PC-9 (cell line): ENCODE results near the gene BCL2L12. TPM values are rescaled to one million over a fixed set of nuclear protein-coding genes. Genes with fewer than 3 reads are reported as not detected.
A peak's percentile ranks its signal among the peaks of the same experiment; 100 is the strongest.

Experiments
- BruUV-seq: library from RNA; stranded (reverse); fragments of 400-500 nt; replicated peaks from 2 replicates; lab custom pipeline; 2021; lab: Mats Ljungman, UMichigan
- CTCF ChIA-PET: fragments of 300-600 bp; sonication (Branson Sonifier 250); formaldehyde crosslinking; loops from one replicate; lab custom pipeline; 2022; ENCODE audit warnings: antibody characterized with exemption; lab: Charles Lee
- POLR2A ChIA-PET: fragments of 300-600 bp; sonication (Branson Sonifier 250); formaldehyde crosslinking; loops from one replicate; lab custom pipeline; 2022; ENCODE audit warnings: antibody characterized with exemption; ENCODE audit not compliant: unreplicated experiment; lab: Charles Lee
- DNase-seq, 2 experiments: peaks; one replicate each; pipeline versions ENCODE4 v3.0.0 to v3.0.0-alpha.2; 2015 to 2022; ENCODE audit warnings: mixed read lengths in 1 of 2
- H2AFZ ChIP-seq: fragments of 200-600 bp; sonication (generic); 2 replicates; pipeline ENCODE4 v1.8.1; 2017; ENCODE audit warnings: antibody characterized with exemption
- H3F3A ChIP-seq: fragments of 200-600 bp; sonication (generic); 2 replicates; pipeline ENCODE4 v1.8.1; 2017; ENCODE audit warnings: antibody characterized with exemption, mild to moderate bottlenecking, low read depth; ENCODE audit not compliant: insufficient read depth
- H3K27ac ChIP-seq: fragments of 200-600 bp; sonication (generic); 2 replicates; pipeline ENCODE4 v1.6.1; 2016; ENCODE audit warnings: mixed run types
- H3K27me3 ChIP-seq: fragments of 200-600 bp; sonication (generic); 2 replicates; pipeline ENCODE4 v1.6.1; 2016; ENCODE audit warnings: low read depth, mixed run types; ENCODE audit not compliant: insufficient read depth
- H3K36me3 ChIP-seq: fragments of 200-600 bp; sonication (generic); 2 replicates; pipeline ENCODE4 v1.6.1; 2016; ENCODE audit warnings: low read depth, mixed run types
- H3K4me1 ChIP-seq: fragments of 200-600 bp; sonication (generic); replicated peaks from 2 replicates; pipeline ENCODE4 v1.6.1; 2016; ENCODE audit warnings: mixed run types; ENCODE audit not compliant: insufficient read depth
- H3K4me2 ChIP-seq: fragments of 200-600 bp; sonication (generic); 2 replicates; pipeline ENCODE4 v1.6.1; 2017; ENCODE audit warnings: mixed run types
- H3K4me3 ChIP-seq: fragments of 200-600 bp; sonication (generic); 2 replicates; pipeline ENCODE4 v1.6.1; 2016; ENCODE audit warnings: mixed run types
- H3K79me2 ChIP-seq: fragments of 200-600 bp; sonication (generic); 2 replicates; pipeline ENCODE4 v1.6.1; 2017; ENCODE audit warnings: low read depth, mixed run types
- H3K9me2 ChIP-seq: fragments of 200-600 bp; sonication (generic); 2 replicates; pipeline ENCODE4 v1.8.1; 2017; ENCODE audit warnings: mild to moderate bottlenecking; ENCODE audit not compliant: insufficient read depth
- H3K9me3 ChIP-seq: fragments of 200-600 bp; sonication (generic); 2 replicates; pipeline ENCODE4 v1.8.1; 2016; ENCODE audit warnings: low read depth; ENCODE audit not compliant: insufficient read depth
- H4K20me1 ChIP-seq: fragments of 200-600 bp; sonication (generic); 2 replicates; pipeline ENCODE4 v1.8.1; 2017; ENCODE audit not compliant: insufficient read depth
- EZH2 ChIP-seq: fragments of 200-600 bp; sonication (generic); IDR thresholded peaks from 2 replicates; pipeline ENCODE4 v1.8.0; 2017; ENCODE audit warnings: antibody characterized with exemption, low read depth
- intact Hi-C: fragments of 100-400 bp; cut with micrococcal nuclease; formaldehyde crosslinking; loops from one replicate; pipeline ENCODE4 v1.10.0; 2022; ENCODE audit not compliant: unreplicated experiment
- total RNA-seq: library from RNA; stranded (reverse); gene quantifications from 2 replicates; pipeline ENCODE4 v1.2.3, GENCODE V29; 2021
- TF ChIP-seq, protein P1 (sequence below): fragments of 200-600 bp; sonication (generic); conservative IDR thresholded peaks from 2 replicates; pipeline ENCODE4 v1.6.1; 2017; ENCODE audit warnings: mixed run types, antibody characterized with exemption, mild to moderate bottlenecking, moderate library complexity

The BCL2L12 gene
- total RNA-seq, 1 experiment from 2014 or later: 84.8 TPM

DNA sequence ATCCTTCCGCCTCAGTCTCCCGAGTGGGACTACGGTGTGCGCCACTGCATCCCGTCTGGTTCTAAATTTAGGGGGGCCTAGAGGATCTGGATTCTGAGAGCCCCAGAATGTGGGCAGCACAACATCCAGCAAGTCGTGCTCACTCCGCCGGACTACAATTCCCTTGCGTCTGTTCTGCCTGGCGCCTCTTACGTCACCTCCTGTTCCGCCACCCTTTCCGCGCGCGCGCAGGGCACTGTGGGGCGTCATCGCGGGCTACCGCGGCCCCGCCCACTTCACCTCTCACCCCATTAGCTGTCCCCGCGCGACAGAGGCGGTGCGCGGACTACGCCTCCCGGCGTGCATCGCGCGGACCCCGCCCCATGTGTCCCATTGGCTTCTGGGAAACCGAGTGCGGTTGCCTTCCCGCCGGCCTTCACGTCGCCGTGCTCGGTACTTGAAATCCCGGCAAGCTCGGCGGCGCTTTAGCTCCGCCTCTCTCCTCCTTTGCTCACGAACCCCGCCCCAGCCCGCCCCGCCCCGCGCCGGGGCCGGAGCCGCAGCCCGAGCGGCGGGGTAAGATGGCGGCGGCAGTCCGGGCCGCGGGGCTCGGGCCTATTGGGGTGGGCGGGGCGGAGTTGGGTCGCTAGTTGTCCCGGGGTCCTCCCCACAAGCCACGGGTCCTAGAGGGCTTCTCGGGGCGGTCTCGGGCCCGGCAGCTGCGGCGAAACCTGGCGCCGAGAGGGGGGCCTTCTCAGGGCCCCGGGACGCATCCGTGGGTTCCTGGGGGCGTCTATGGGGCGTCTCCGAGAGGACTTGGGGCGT lies 23.8 kb upstream of the BCL2L12 start, which contains the start of gene SCAF1:
SCAF1 (plus strand) TSS at position 522 of the 804 bp plus-strand sequence. CDS start 2,818 bp downstream, outside the sequence.
- no peak for TF ChIP-seq EZH2
- TF ChIP-seq, protein P1, sequence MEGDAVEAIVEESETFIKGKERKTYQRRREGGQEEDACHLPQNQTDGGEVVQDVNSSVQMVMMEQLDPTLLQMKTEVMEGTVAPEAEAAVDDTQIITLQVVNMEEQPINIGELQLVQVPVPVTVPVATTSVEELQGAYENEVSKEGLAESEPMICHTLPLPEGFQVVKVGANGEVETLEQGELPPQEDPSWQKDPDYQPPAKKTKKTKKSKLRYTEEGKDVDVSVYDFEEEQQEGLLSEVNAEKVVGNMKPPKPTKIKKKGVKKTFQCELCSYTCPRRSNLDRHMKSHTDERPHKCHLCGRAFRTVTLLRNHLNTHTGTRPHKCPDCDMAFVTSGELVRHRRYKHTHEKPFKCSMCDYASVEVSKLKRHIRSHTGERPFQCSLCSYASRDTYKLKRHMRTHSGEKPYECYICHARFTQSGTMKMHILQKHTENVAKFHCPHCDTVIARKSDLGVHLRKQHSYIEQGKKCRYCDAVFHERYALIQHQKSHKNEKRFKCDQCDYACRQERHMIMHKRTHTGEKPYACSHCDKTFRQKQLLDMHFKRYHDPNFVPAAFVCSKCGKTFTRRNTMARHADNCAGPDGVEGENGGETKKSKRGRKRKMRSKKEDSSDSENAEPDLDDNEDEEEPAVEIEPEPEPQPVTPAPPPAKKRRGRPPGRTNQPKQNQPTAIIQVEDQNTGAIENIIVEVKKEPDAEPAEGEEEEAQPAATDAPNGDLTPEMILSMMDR: no peak
- DNase-seq: peak; percentile 96 to 100
- H3K27me3 ChIP-seq: no peaks in the 10 kb centered on the region
- peaks cover 52% of the 10 kb centered on the region for H3K79me2 ChIP-seq
- H3K9me2 ChIP-seq: no peaks in the 10 kb centered on the region
- H3K4me1 ChIP-seq: peaks cover 37% of the 10 kb centered on the region
- peak within 1 kb of the TSS; percentile 97 for H3K4me3 ChIP-seq
- no TSS peak for BruUV-seq
- peak within 1 kb of the TSS; percentile 100 for H3K27ac ChIP-seq
- H2AFZ ChIP-seq: peak within 1 kb of the TSS; percentile 84
- CTCF ChIA-PET: interaction anchor here (0.6 to 1.1 kb wide), 2 partner anchors 66 to 72 kb away, joined by 3 read pairs; no protein-coding TSS in a partner anchor
- peaks cover 11% of the 10 kb centered on the region for H3K36me3 ChIP-seq
- intact Hi-C loops: loop anchor here (1.0 to 10.0 kb wide), 7 partner anchors 22 to 770 kb away; partner anchors contain the start of genes AKT1S1, ALDH16A1, GYS1 and NOSIP
- peaks cover 15% of the 10 kb centered on the region for H3F3A ChIP-seq
- H3K9me3 ChIP-seq: no peaks in the 10 kb centered on the region
- peak within 1 kb of the TSS; percentile 99 for H3K4me2 ChIP-seq
- peaks cover 21% of the 10 kb centered on the region for H4K20me1 ChIP-seq
- POLR2A ChIA-PET: interaction anchor here (0.5 to 2.4 kb wide), 17 partner anchors 16 to 1255 kb away, joined by 3 to 25 read pairs (median 5); partner anchors contain the start of genes IRF3 and NOSIP

DNA sequence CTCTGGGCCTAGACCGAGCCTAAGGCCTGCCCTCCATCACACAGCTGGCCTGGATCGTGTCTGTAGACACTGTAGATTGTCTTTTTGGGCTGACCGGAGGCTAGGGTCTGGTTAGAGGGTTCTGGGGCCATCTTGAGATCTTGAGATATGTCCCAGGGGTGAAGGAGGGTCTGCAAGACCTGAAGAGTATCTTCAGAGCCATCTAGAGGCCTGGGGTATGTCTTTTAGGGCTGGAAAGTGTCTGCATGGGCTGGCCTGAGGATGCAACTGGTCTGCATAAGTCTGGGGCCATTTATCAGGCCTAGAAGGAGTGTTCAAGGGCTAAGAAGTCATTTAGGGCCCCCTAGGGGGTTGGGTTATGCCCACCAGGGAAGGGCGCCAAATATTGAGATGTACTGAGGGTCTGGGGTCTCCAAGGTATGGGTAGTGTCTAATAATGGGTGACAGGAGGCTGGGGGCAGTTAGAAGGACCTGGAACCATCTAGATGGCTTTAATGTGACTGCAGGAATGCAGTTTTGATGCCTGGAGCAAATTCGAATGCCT lies 23.2 kb upstream of the BCL2L12 start:
- no peaks in the 10 kb centered on the region for H3K9me2 ChIP-seq
- H3K27me3 ChIP-seq: no peaks in the 10 kb centered on the region
- H3K4me3 ChIP-seq: peak overlapping the region; percentile 97
- H3K36me3 ChIP-seq: peaks cover 11% of the 10 kb centered on the region
- peaks cover 58% of the 10 kb centered on the region for H3K79me2 ChIP-seq
- H3F3A ChIP-seq: peaks cover 21% of the 10 kb centered on the region
- H4K20me1 ChIP-seq: peaks cover 26% of the 10 kb centered on the region
- POLR2A ChIA-PET: interaction anchor here (0.6 to 2.4 kb wide), 9 partner anchors 15 to 1254 kb away, joined by 3 to 25 read pairs (median 6); partner anchors contain the start of gene IRF3
- H3K9me3 ChIP-seq: no peaks in the 10 kb centered on the region
- no peak for DNase-seq
- peaks cover 37% of the 10 kb centered on the region for H3K4me1 ChIP-seq
- peak overlapping the region; percentile 99 for H3K4me2 ChIP-seq
- intact Hi-C loops: loop anchor here (1.0 to 10.0 kb wide), 3 partner anchors 22 to 770 kb away; partner anchors contain the start of genes GYS1, PPP1R15A and RUVBL2
- peak overlapping the region; percentile 65 for H3K27ac ChIP-seq
- TF ChIP-seq EZH2: no peak
- TF ChIP-seq, protein P1: no peak
- BruUV-seq: TSS peak; percentile 0
- CTCF ChIA-PET: interaction anchor here (1.1 kb wide), 1 partner anchor 72 kb away, joined by 3 read pairs; no protein-coding TSS in a partner anchor
- H2AFZ ChIP-seq: peak overlapping the region; percentile 84

- H3K36me3 ChIP-seq: peaks cover 11% of the 10 kb centered on the region
- peaks cover 28% of the 10 kb centered on the region for H3K4me1 ChIP-seq
- 0 out of 2 replicates have a peak overlapping the region, but pooled peaks have one; percentile 65 for H3K27ac ChIP-seq
- no peaks in the 10 kb centered on the region for H3K9me2 ChIP-seq
- ChIA-PET CTCF (no interaction called here), POLR2A (no interaction called here)
- H3K4me2 ChIP-seq: peak overlapping the region; percentile 99
- peaks cover 63% of the 10 kb centered on the region for H3K79me2 ChIP-seq
- TF ChIP-seq, protein P1: no peak
- no peak for TF ChIP-seq EZH2
- peaks cover 24% of the 10 kb centered on the region for H3F3A ChIP-seq
- H3K9me3 ChIP-seq: no peaks in the 10 kb centered on the region
- BruUV-seq: no TSS peak
- intact Hi-C loops: loop anchor here (5.0 to 10.0 kb wide), 2 partner anchors 649 to 771 kb away; partner anchors contain the start of genes GYS1, PPP1R15A and RUVBL2
- H3K4me3 ChIP-seq: peak overlapping the region; percentile 97; the same call in 1 of the 2 replicates
- DNase-seq: no peak
- H4K20me1 ChIP-seq: peaks cover 31% of the 10 kb centered on the region
- H3K27me3 ChIP-seq: no peaks in the 10 kb centered on the region
- H2AFZ ChIP-seq: no peak overlapping the region
Measured at GRCh38 chr19:49643466-49643865, 22.3 kb upstream of the BCL2L12 start.
